Upper lobe of left lung (tissue), 4 donors: Measurements from ENCODE around the gene MPHOSPH6.

Experiments
- EP300 ChIP-seq, 4 donors: sonication (generic); formaldehyde crosslinking; IDR thresholded peaks; one replicate each; pipeline ENCODE4 v1.5.1; 2017; ENCODE audit warnings: antibody characterized with exemption in 4 of 4, control low read depth in 2 of 4
- TF ChIP-seq, protein P1 (sequence below), 6 experiments: fragments of 450-650 bp in 4 of 6; fragments of 200-600 bp in 2 of 6; sonication (generic) in 2 of 6; IDR thresholded peaks; one replicate each; pipeline ENCODE4 v1.5.1; 2016 to 2019; ENCODE audit warnings: antibody characterized with exemption in 6 of 6

DNA sequence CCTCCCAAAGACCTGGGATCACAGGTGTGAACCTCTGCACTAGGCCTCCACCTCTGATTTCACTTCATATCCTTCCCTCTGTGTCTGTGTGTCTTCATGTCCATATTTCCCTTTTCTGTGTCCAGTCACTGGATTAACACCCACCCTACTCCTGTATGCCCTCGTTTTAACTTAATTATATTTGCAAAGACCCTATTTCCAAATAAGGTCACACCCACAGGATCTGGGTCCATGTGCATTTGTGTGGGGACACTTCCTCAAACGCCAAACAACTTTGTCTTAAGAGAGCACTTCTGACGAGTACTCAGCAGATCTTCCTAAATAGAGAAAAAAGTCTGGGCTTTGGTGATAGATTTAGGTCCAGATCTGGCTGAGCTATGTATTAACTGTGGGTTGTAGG is 56.3 kb downstream of the MPHOSPH6 start:
- TF ChIP-seq, protein P1, sequence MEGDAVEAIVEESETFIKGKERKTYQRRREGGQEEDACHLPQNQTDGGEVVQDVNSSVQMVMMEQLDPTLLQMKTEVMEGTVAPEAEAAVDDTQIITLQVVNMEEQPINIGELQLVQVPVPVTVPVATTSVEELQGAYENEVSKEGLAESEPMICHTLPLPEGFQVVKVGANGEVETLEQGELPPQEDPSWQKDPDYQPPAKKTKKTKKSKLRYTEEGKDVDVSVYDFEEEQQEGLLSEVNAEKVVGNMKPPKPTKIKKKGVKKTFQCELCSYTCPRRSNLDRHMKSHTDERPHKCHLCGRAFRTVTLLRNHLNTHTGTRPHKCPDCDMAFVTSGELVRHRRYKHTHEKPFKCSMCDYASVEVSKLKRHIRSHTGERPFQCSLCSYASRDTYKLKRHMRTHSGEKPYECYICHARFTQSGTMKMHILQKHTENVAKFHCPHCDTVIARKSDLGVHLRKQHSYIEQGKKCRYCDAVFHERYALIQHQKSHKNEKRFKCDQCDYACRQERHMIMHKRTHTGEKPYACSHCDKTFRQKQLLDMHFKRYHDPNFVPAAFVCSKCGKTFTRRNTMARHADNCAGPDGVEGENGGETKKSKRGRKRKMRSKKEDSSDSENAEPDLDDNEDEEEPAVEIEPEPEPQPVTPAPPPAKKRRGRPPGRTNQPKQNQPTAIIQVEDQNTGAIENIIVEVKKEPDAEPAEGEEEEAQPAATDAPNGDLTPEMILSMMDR (IDR thresholded peaks at IDR 0.05) = no peak
- TF ChIP-seq EP300 (IDR thresholded peaks at IDR 0.05) = no peak
